ES-I3 (cell line): ENCODE results near the gene HIGD1B.
A peak's percentile ranks its signal among the peaks of the same experiment; 100 is the strongest.
"Not testable (repeated sequence)": the region's sequence is repeated elsewhere in the genome, so short reads cannot be mapped to it uniquely, and the experiment has no call there.

ENCODE experiments used
- H3K36me3 ChIP-seq: 2 replicates; pipeline ENCODE4 v1.6.1; 2013; ENCODE audit warnings: mild to moderate bottlenecking, low read length, control low read depth, moderate library complexity; ENCODE audit not compliant: insufficient read depth
- H3K4me1 ChIP-seq: 2 replicates; pipeline ENCODE4 v1.6.1; 2013; ENCODE audit warnings: mild to moderate bottlenecking, control low read depth, low read length; ENCODE audit not compliant: insufficient read depth
- H3K9ac ChIP-seq: 2 replicates; pipeline ENCODE4 v1.6.1; 2013; ENCODE audit warnings: low read depth, mild to moderate bottlenecking, low read length, moderate library complexity
- H3K9me3 ChIP-seq: 2 replicates; pipeline ENCODE4 v1.6.1; 2013; ENCODE audit warnings: mild to moderate bottlenecking, low read length, moderate library complexity; ENCODE audit not compliant: control insufficient read depth, insufficient read depth

The HIGD1B gene

GRCh38 chr17:44847586-44847985, at the start of gene HIGD1B:
TSS of gene HIGD1B (plus strand) at chr17:44847883. CDS start at chr17:44848153, 270 bp downstream.
- H3K4me1 ChIP-seq = peaks cover 21% of the 10 kb centered on the region
- H3K9me3 ChIP-seq = no peaks in the 10 kb centered on the region

GRCh38 chr17:44798356-44798755, 49.3 kb upstream of the HIGD1B start:
- peaks cover 10% of the 10 kb centered on the region for H3K36me3 ChIP-seq

More at GRCh38 chr17:44847586-44847985, at the start of gene HIGD1B:
- Histone ChIP-seq H3K9ac (no peak within 1 kb of the TSS), H3K36me3 (peaks cover 13% of the 10 kb centered on the region)

GRCh38 chr17:44801880-44802279, 45.8 kb upstream of the HIGD1B start:
- Histone ChIP-seq H3K9ac (no peak overlapping the region), H3K36me3 (peaks cover 28% of the 10 kb centered on the region), H3K9me3 (no peaks in the 10 kb centered on the region), H3K4me1 (no peaks in the 10 kb centered on the region)

More at GRCh38 chr17:44798356-44798755, 49.3 kb upstream of the HIGD1B start:
- Histone ChIP-seq H3K9me3 (no peaks in the 10 kb centered on the region), H3K4me1 (peaks cover 20% of the 10 kb centered on the region; the same call in 1 of the 2 replicates), H3K9ac (no peak overlapping the region)

- Histone ChIP-seq H3K9ac (no peak overlapping the region), H3K36me3 (peaks cover 26% of the 10 kb centered on the region), H3K9me3 (no peaks in the 10 kb centered on the region), H3K4me1 (no peaks in the 10 kb centered on the region)
Observed at GRCh38 chr17:44804302-44805089, 43.2 kb upstream of the HIGD1B start.

GRCh38 chr17:44807093-44807816, 40.4 kb upstream of the HIGD1B start:
- H3K36me3 ChIP-seq = peaks cover 18% of the 10 kb centered on the region
- H3K9me3 ChIP-seq = no peaks in the 10 kb centered on the region
- no peak overlapping the region for H3K9ac ChIP-seq
- H3K4me1 ChIP-seq = no peaks in the 10 kb centered on the region

GRCh38 chr17:44807817-44808155, 39.9 kb upstream of the HIGD1B start:
- Histone ChIP-seq H3K9me3 (no peaks in the 10 kb centered on the region), H3K36me3 (peaks cover 18% of the 10 kb centered on the region), H3K9ac (no peak overlapping the region), H3K4me1 (no peaks in the 10 kb centered on the region)

GRCh38 chr17:44808156-44808555, 39.5 kb upstream of the HIGD1B start:
- no peaks in the 10 kb centered on the region for H3K4me1 ChIP-seq
- no peaks in the 10 kb centered on the region for H3K9me3 ChIP-seq
- H3K36me3 ChIP-seq = peaks cover 18% of the 10 kb centered on the region
- no peak overlapping the region for H3K9ac ChIP-seq

- not testable (repeated sequence) for H3K4me1 ChIP-seq, H3K9me3 ChIP-seq, H3K9ac ChIP-seq
- peaks cover 18% of the 10 kb centered on the region for H3K36me3 ChIP-seq
Observed at GRCh38 chr17:44808656-44809388, 38.9 kb upstream of the HIGD1B start.

GRCh38 chr17:44812263-44812662, 35.4 kb upstream of the HIGD1B start:
- H3K4me1 ChIP-seq = no peaks in the 10 kb centered on the region
- no peak overlapping the region for H3K9ac ChIP-seq
- H3K9me3 ChIP-seq = no peaks in the 10 kb centered on the region
- no peaks in the 10 kb centered on the region for H3K36me3 ChIP-seq

GRCh38 chr17:44818508-44818907, 29.2 kb upstream of the HIGD1B start:
- H3K9me3 ChIP-seq, H3K9ac ChIP-seq, H3K36me3 ChIP-seq, H3K4me1 ChIP-seq: not testable (repeated sequence)

GRCh38 chr17:44820631-44821212, 27.0 kb upstream of the HIGD1B start:
- no peaks in the 10 kb centered on the region; the same call in 1 of the 2 replicates for H3K4me1 ChIP-seq

GRCh38 chr17:44825236-44825635, 22.4 kb upstream of the HIGD1B start:
- H3K9ac ChIP-seq, H3K36me3 ChIP-seq, H3K9me3 ChIP-seq: not testable (repeated sequence)

More at GRCh38 chr17:44820631-44821212, 27.0 kb upstream of the HIGD1B start:
- Histone ChIP-seq H3K36me3 (peaks cover 4% of the 10 kb centered on the region; the same call in 1 of the 2 replicates), H3K9me3 (no peaks in the 10 kb centered on the region), H3K9ac (no peak overlapping the region)

GRCh38 chr17:44826123-44826790, 21.4 kb upstream of the HIGD1B start:
- Histone ChIP-seq H3K4me1 (peaks cover 8% of the 10 kb centered on the region), H3K9me3 (no peaks in the 10 kb centered on the region), H3K9ac (no peak overlapping the region), H3K36me3 (no peaks in the 10 kb centered on the region)

More at GRCh38 chr17:44825236-44825635, 22.4 kb upstream of the HIGD1B start:
- not testable (repeated sequence) for H3K4me1 ChIP-seq

GRCh38 chr17:44827863-44828262, 19.8 kb upstream of the HIGD1B start:
- Histone ChIP-seq H3K4me1 (peaks cover 20% of the 10 kb centered on the region), H3K9me3 (no peaks in the 10 kb centered on the region), H3K9ac (peak overlapping the region; percentile 81; the same call in 1 of the 2 replicates), H3K36me3 (no peaks in the 10 kb centered on the region)
